SU-DHL-6 (cell line): Measurements from ENCODE around the gene OR2AG1.

Experiments used
- H2AFZ ChIP-seq: fragments of 200-600 bp; sonication (generic); 2 replicates; pipeline ENCODE4 v1.6.1; 2014; ENCODE audit warnings: low read depth, mild to moderate bottlenecking, moderate library complexity, mixed read lengths, antibody characterized with exemption, low read length; ENCODE audit not compliant: severe bottlenecking
- H3F3A ChIP-seq: fragments of 200-600 bp; shearing (Covaris generic); 2 replicates; pipeline ENCODE4 v1.6.0; 2016; ENCODE audit warnings: antibody characterized with exemption, mild to moderate bottlenecking; ENCODE audit not compliant: insufficient read depth
- H3K27ac ChIP-seq: fragments of 200-600 bp; sonication (generic); 2 replicates; pipeline ENCODE4 v1.5.1; 2016; ENCODE audit warnings: low read depth, mild to moderate bottlenecking, low read length, moderate library complexity, mixed read lengths
- H3K27me3 ChIP-seq: fragments of 200-600 bp; sonication (generic), shearing (Covaris generic); 2 replicates; pipeline ENCODE4 v1.6.0; 2014; ENCODE audit warnings: mild to moderate bottlenecking, low read length
- H3K36me3 ChIP-seq: fragments of 200-600 bp; sonication (generic); 2 replicates; pipeline ENCODE4 v1.6.1; 2014; ENCODE audit warnings: mild to moderate bottlenecking, low read length, mixed read lengths
- H3K4me2 ChIP-seq: fragments of 300-600, 200-600 bp; shearing (Covaris generic), sonication (generic); 2 replicates; pipeline ENCODE4 v1.6.0; 2014; ENCODE audit warnings: low read length, low read depth, mild to moderate bottlenecking; ENCODE audit not compliant: poor library complexity, severe bottlenecking
- H3K4me3 ChIP-seq: fragments of 200-600 bp; sonication (generic); 2 replicates; pipeline ENCODE4 v1.5.1; 2014; ENCODE audit warnings: antibody characterized with exemption, low read length, mild to moderate bottlenecking, mixed read lengths; ENCODE audit not compliant: insufficient read depth, poor library complexity, severe bottlenecking
- H3K79me2 ChIP-seq: fragments of 200-600 bp; sonication (generic); 2 replicates; pipeline ENCODE4 v1.6.1; 2014; ENCODE audit warnings: mild to moderate bottlenecking, low read length, moderate library complexity; ENCODE audit not compliant: insufficient read depth
- H3K9ac ChIP-seq: fragments of 200-600 bp; sonication (generic); 2 replicates; pipeline ENCODE4 v1.7.0; 2014; ENCODE audit warnings: mild to moderate bottlenecking, low read length
- H3K9me2 ChIP-seq: fragments of 200-600 bp; sonication (generic); replicated peaks from 2 replicates; pipeline ENCODE4 v1.6.1; 2014; ENCODE audit warnings: low read length; ENCODE audit not compliant: insufficient read depth
- H3K9me3 ChIP-seq: fragments of 200-600 bp; sonication (generic); 2 replicates; pipeline ENCODE4 v1.6.1; 2014; ENCODE audit warnings: low read length, mixed read lengths; ENCODE audit not compliant: insufficient read depth
- H4K20me1 ChIP-seq: fragments of 200-600 bp; sonication (generic); 2 replicates; pipeline ENCODE4 v1.6.1; 2014; ENCODE audit warnings: low read depth, mild to moderate bottlenecking, antibody characterized with exemption, low read length, moderate library complexity, mixed read lengths
- CTCF ChIP-seq: fragments of 200-600 bp; sonication (generic); IDR thresholded peaks from one replicate; pipeline ENCODE4 v1.5.1; 2017; ENCODE audit warnings: antibody characterized with exemption, mild to moderate bottlenecking, low read length, moderate library complexity; ENCODE audit not compliant: insufficient read depth, poor library complexity, severe bottlenecking
- EZH2phosphoT487 ChIP-seq: fragments of 200-600 bp; sonication (generic), shearing (Covaris generic); conservative IDR thresholded peaks from 2 replicates; pipeline ENCODE4 v1.6.1; 2018; ENCODE audit warnings: mild to moderate bottlenecking, antibody characterized with exemption, low read length, moderate library complexity, mixed read lengths

The OR2AG1 gene

GRCh38 chr11:6782720-6783119 is at the start of gene OR2AG1:
TSS of gene OR2AG1 (plus strand) at chr11:6783020. CDS start at chr11:6785038, 2,018 bp downstream.
- H4K20me1 ChIP-seq, result no peaks in the 10 kb centered on the region
- H3K36me3 ChIP-seq, result no peaks in the 10 kb centered on the region
- no peak within 1 kb of the TSS for H2AFZ ChIP-seq
- TF ChIP-seq EZH2phosphoT487, result no peak
- no peak for TF ChIP-seq CTCF
- no peak within 1 kb of the TSS for H3K4me3 ChIP-seq
- no peaks in the 10 kb centered on the region for H3K9me3 ChIP-seq
- H3K79me2 ChIP-seq, result no peaks in the 10 kb centered on the region
- no peak within 1 kb of the TSS for H3K27ac ChIP-seq
- no peaks in the 10 kb centered on the region for H3F3A ChIP-seq
- H3K9me2 ChIP-seq, result no peaks in the 10 kb centered on the region
- no peak within 1 kb of the TSS for H3K9ac ChIP-seq
- H3K27me3 ChIP-seq, result no peaks in the 10 kb centered on the region; the same call in 1 of the 2 replicates
- no peak within 1 kb of the TSS for H3K4me2 ChIP-seq

- Histone ChIP-seq H3K79me2 (no peaks in the 10 kb centered on the region), H3K27ac (no peak overlapping the region), H3K9me2 (no peaks in the 10 kb centered on the region), H2AFZ (no peak overlapping the region), H3K27me3 (0 out of 2 replicates have a peak, but pooled peaks cover 3% of the 10 kb centered on the region), H3F3A (no peaks in the 10 kb centered on the region), H3K36me3 (no peaks in the 10 kb centered on the region), H3K9ac (no peak overlapping the region), H4K20me1 (no peaks in the 10 kb centered on the region), H3K9me3 (no peaks in the 10 kb centered on the region), H3K4me3 (no peak overlapping the region), H3K4me2 (no peak overlapping the region)
- TF ChIP-seq EZH2phosphoT487 (no peak), CTCF (no peak)
Observed at GRCh38 chr11:6733326-6734275, 49.2 kb upstream of the OR2AG1 start.

GRCh38 chr11:6734616-6735015 is 48.2 kb upstream of the OR2AG1 start:
- Histone ChIP-seq H3K9me3 (no peaks in the 10 kb centered on the region), H3K36me3 (no peaks in the 10 kb centered on the region), H3K9ac (no peak overlapping the region), H3K4me2 (no peak overlapping the region), H3K9me2 (no peaks in the 10 kb centered on the region), H3F3A (no peaks in the 10 kb centered on the region), H3K27ac (no peak overlapping the region), H3K79me2 (no peaks in the 10 kb centered on the region), H3K4me3 (no peak overlapping the region), H4K20me1 (no peaks in the 10 kb centered on the region), H2AFZ (no peak overlapping the region), H3K27me3 (0 out of 2 replicates have a peak, but pooled peaks cover 3% of the 10 kb centered on the region)
- no peak for TF ChIP-seq CTCF
- no peak for TF ChIP-seq EZH2phosphoT487
